Fibroblast of pulmonary artery (primary cell): Measurements from ENCODE around the gene TM7SF2.

Experiments used
- DNase-seq: peaks from one replicate; pipeline ENCODE4 v3.0.0-alpha.2; 2010; ENCODE audit warnings: low read depth
- H3K4me3 ChIP-seq: replicated peaks from 2 replicates; pipeline ENCODE4 v1.5.1; 2011; ENCODE audit warnings: low read depth, mild to moderate bottlenecking, control low read depth, low read length, moderate library complexity
- CTCF ChIP-seq: IDR thresholded peaks from 2 replicates; pipeline ENCODE4 v1.5.1; 2011; ENCODE audit warnings: mild to moderate bottlenecking, control low read depth, low read length, inconsistent platforms; ENCODE audit errors: missing control alignments

The TM7SF2 gene

GRCh38 chr11:65100674-65101350, 10.9 kb upstream of the TM7SF2 start:
- TF ChIP-seq CTCF: peak; percentile 16
- no peak overlapping the region for H3K4me3 ChIP-seq
- peak; percentile 60 for DNase-seq

- peak; percentile 40 for DNase-seq
- H3K4me3 ChIP-seq: no peak overlapping the region
- no peak for TF ChIP-seq CTCF
Measured at GRCh38 chr11:65102142-65103095, 9.3 kb upstream of the TM7SF2 start.

DNA sequence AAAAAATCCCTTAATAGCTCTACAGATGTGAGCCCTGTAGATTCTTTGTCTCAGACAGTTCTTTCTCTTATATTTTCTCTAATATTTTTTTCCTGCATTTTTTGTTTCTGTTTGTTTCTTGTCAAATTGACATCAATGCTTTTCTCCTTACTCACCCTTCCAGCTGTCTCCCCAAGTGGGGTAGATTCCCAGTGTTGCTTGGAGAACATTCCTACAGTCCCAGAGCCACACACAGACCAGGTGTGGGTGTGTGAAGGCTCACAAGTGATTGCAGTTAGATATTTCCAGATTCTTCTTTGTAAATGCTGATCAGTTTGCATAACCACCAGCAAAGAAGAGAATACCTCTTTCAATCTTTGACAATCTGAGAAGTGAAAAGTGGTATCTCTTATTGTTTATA, 8.2 kb upstream of the TM7SF2 start:
- DNase-seq: no peak
- H3K4me3 ChIP-seq: no peak overlapping the region
- no peak for TF ChIP-seq CTCF

- DNase-seq: no peak
- no peak for TF ChIP-seq CTCF
- no peak overlapping the region for H3K4me3 ChIP-seq
Measured at GRCh38 chr11:65104628-65105027, 7.0 kb upstream of the TM7SF2 start.

DNA sequence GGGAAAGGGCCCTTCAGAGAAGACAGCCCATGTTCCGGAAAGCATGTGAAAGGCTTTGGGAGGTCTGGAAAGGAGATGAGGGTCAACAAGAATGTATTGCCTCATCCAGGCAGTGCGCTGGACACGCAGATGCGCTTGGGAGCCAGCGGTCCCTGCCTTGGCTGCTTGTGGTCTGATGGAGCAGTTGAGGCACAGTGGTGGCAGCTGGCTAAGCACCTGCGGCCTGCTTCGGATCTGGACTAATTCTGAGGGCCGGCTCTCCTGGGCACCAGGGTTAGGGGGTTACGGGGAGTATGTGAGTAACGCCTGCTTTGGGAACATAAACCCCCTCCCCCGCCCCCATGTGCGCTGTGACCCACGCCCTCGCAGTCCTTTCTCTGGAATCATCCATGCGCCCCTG, 4.6 kb upstream of the TM7SF2 start:
- TF ChIP-seq CTCF: no peak
- DNase-seq: no peak
- H3K4me3 ChIP-seq: no peak overlapping the region

DNA sequence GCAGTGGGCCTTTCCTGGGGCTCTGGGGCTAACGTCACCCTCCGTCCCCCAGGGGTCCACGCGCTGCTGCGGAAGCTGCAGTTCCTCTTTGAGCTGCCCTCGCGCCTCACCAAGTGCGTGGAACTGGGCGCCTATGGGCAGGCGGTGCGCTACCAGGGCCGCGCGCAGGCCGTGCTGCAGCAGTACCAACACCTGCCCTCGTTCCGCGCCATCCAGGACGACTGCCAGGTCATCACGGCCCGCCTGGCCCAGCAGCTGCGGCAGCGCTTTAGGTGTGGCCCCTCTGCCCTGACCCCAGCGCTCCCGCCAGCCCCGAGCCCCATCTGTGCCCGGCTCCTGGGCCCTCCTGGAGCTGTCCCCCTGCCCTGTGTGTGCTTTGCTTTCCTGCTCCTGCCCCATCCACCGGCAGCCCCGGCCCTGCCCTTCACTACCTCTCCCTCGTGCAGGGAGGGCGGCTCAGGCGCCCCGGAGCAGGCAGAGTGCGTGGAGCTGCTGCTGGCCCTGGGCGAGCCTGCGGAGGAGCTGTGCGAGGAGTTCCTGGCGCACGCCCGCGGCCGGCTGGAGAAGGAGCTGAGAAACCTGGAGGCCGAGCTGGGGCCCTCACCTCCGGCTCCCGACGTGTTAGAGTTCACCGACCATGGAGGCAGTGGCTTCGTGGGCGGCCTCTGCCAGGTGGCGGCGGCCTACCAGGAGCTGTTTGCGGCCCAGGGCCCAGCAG, 3.8 kb upstream of the TM7SF2 start:
- no peak overlapping the region for H3K4me3 ChIP-seq
- DNase-seq: no peak
- no peak for TF ChIP-seq CTCF
